Sigmoid colon (tissue), 7 donors: ENCODE data around the gene YBX3. TPM values are rescaled to one million over a fixed set of nuclear protein-coding genes. Genes with fewer than 3 reads are reported as not detected.

Source experiments
- DNase-seq: peaks from one replicate; pipeline ENCODE4 v3.0.0-alpha.2; 2019
- H3K27ac ChIP-seq, 4 donors: fragments of 200-600 bp; sonication (generic); one replicate each; pipeline ENCODE4 v1.5.1; 2016 to 2019; ENCODE audit warnings: mild to moderate bottlenecking in 1 of 4
- H3K27me3 ChIP-seq, 3 donors: fragments of 200-600 bp; sonication (generic); one replicate each; pipeline ENCODE4 v1.5.1; 2019; ENCODE audit warnings: mild to moderate bottlenecking in 1 of 3
- H3K36me3 ChIP-seq, 4 donors: fragments of 200-600 bp; sonication (generic); one replicate each; pipeline ENCODE4 v1.5.1; 2016 to 2019
- H3K4me1 ChIP-seq, 4 donors: fragments of 200-600 bp; sonication (generic); one replicate each; pipeline ENCODE4 v1.5.1; 2017 to 2019
- H3K4me3 ChIP-seq, 4 donors: fragments of 200-600 bp; sonication (generic); one replicate each; pipeline ENCODE4 v1.5.1; 2017 to 2019; ENCODE audit warnings: mild to moderate bottlenecking in 2 of 4, moderate library complexity in 1 of 4
- H3K9me3 ChIP-seq, 4 donors: fragments of 200-600 bp in 3 of 4; sonication (generic) in 3 of 4; one replicate each; pipeline versions ENCODE4 v1.5.1 to v1.6.1; 2013 to 2019
- CTCF ChIP-seq, 4 experiments: fragments of 450-650 bp in 3 of 4; fragments of 200-600 bp in 1 of 4; IDR thresholded peaks; one replicate each; pipeline ENCODE4 v1.5.1; 2016 to 2019; ENCODE audit warnings: antibody characterized with exemption in 4 of 4, mild to moderate bottlenecking in 3 of 4, moderate library complexity in 2 of 4
- EP300 ChIP-seq, 4 donors: sonication (generic); formaldehyde crosslinking; IDR thresholded peaks; one replicate each; pipeline ENCODE4 v1.6.1; 2017; ENCODE audit warnings: antibody characterized with exemption in 4 of 4
- POLR2A ChIP-seq, 2 donors: fragments of 450-650 bp; IDR thresholded peaks; one replicate each; pipeline ENCODE4 v1.6.1; 2016; ENCODE audit warnings: antibody characterized with exemption in 2 of 2, mild to moderate bottlenecking in 2 of 2, moderate library complexity in 2 of 2
- POLR2AphosphoS5 ChIP-seq, 4 donors: sonication (generic); formaldehyde crosslinking; IDR thresholded peaks; one replicate each; pipeline ENCODE4 v1.6.1; 2017; ENCODE audit warnings: antibody characterized with exemption in 4 of 4
- WGBS, 2 donors: extraction: QIAGEN DNeasy Blood & Tissue Kit; methylation state at CpG; one replicate each; pipeline ENCODE4 v1.1.7; 2013; 5-methylcytosine and 5-hydroxymethylcytosine counted together
- intact Hi-C: fragments of 100-400 bp; cut with DNase I; formaldehyde crosslinking; loops from one replicate; pipeline ENCODE4 v1.15.1; 2023
- polyA plus RNA-seq, 3 donors: library from polyadenylated mRNA; stranded (reverse); fragments of 200-250 nt; gene quantifications; one replicate each; pipeline ENCODE4 v1.2.3, GENCODE V29; 2013
- total RNA-seq, 4 donors: library from RNA; depleted of rRNA; stranded (reverse); fragments of >200 nt; gene quantifications; one replicate each; pipeline ENCODE4 v1.1.0, GENCODE V29; 2016
- donor health status: healthy with polysubstance abuse.
- donor health status: Bipolar disorder and iron deficiency.
- donor health status: healthy.

Gene YBX3
- total and polyA plus RNA-seq, 7 donors = 81.8 to 596 (median 281) TPM

GRCh38 chr12:10719482-10719881 lies 3.6 kb downstream of the YBX3 start:
- Histone ChIP-seq H3K27ac (peak overlapping the region; percentile 24 to 99 (median 96)), H3K36me3 (peaks cover 0 to 21% (median 9%) of the 10 kb centered on the region in 4 donors), H3K27me3 (no peaks in the 10 kb centered on the region), H3K4me3 (peak overlapping the region in 1 of 4 donors; percentile 65), H3K4me1 (peaks cover 0 to 66% (median 60%) of the 10 kb centered on the region in 4 donors), H3K9me3 (no peaks in the 10 kb centered on the region)
- TF ChIP-seq POLR2AphosphoS5 (IDR thresholded peaks at IDR 0.05) = peak in 1 of 4 donors; percentile 5
- TF ChIP-seq POLR2A (IDR thresholded peaks at IDR 0.05) = no peak
- intact Hi-C loops = no loop called here
- DNase-seq = no peak
- 31 to 65% methylated on average over 4 of the region's 4 CpGs for WGBS, 2 donors

- 67 to 74% methylated on average over 4 of the region's 4 CpGs for WGBS, 2 donors
These were observed 4.8 kb downstream of the YBX3 start for GRCh38 chr12:10718279-10718821.

GRCh38 chr12:10717410-10717809 lies 5.7 kb downstream of the YBX3 start:
- Histone ChIP-seq H3K4me1 (peaks cover 0 to 58% (median 52%) of the 10 kb centered on the region in 4 donors), H3K9me3 (no peaks in the 10 kb centered on the region), H3K27ac (peak overlapping the region; percentile 69 to 99 (median 84)), H3K36me3 (peaks cover 7 to 41% (median 20%) of the 10 kb centered on the region in 4 donors), H3K27me3 (no peaks in the 10 kb centered on the region), H3K4me3 (peak overlapping the region in 1 of 4 donors; percentile 15)
- intact Hi-C loops = no loop called here
- TF ChIP-seq POLR2A (IDR thresholded peaks at IDR 0.05) = no peak
- no peak for TF ChIP-seq POLR2AphosphoS5 (IDR thresholded peaks at IDR 0.05)
- TF ChIP-seq EP300 (IDR thresholded peaks at IDR 0.05) = no peak
- TF ChIP-seq CTCF (IDR thresholded peaks at IDR 0.05) = no peak
- WGBS, 2 donors = 65 to 75% methylated on average over 2 of the region's 2 CpGs
- no peak for DNase-seq

More at GRCh38 chr12:10718279-10718821, 4.8 kb downstream of the YBX3 start:
- H3K36me3 ChIP-seq = peaks cover 0 to 32% (median 15%) of the 10 kb centered on the region in 4 donors
- H3K4me3 ChIP-seq = peak overlapping the region in 1 of 4 donors; percentile 6
- H3K27ac ChIP-seq = peak overlapping the region; percentile 69 to 99 (median 84)
- no peaks in the 10 kb centered on the region for H3K27me3 ChIP-seq
- intact Hi-C loops = no loop called here
- H3K4me1 ChIP-seq = peaks cover 0 to 58% (median 52%) of the 10 kb centered on the region in 4 donors
- no peak for DNase-seq
- no peaks in the 10 kb centered on the region for H3K9me3 ChIP-seq
- no peak for TF ChIP-seq CTCF (IDR thresholded peaks at IDR 0.05)
- TF ChIP-seq POLR2AphosphoS5 (IDR thresholded peaks at IDR 0.05) = peak in 2 of 4 donors; percentile 29 to 72

- TF ChIP-seq POLR2A (IDR thresholded peaks at IDR 0.05) (no peak), POLR2AphosphoS5 (IDR thresholded peaks at IDR 0.05) (peak in 3 of 4 donors; percentile 47 to 87 (median 60)), EP300 (IDR thresholded peaks at IDR 0.05) (no peak)
- peak overlapping the region in 1 of 4 donors; percentile 15 for H3K4me3 ChIP-seq
- 23 to 51% methylated on average over 6 of the region's 6 CpGs for WGBS, 2 donors
- H3K27me3 ChIP-seq = no peaks in the 10 kb centered on the region
- peak overlapping the region; percentile 69 to 99 (median 84) for H3K27ac ChIP-seq
- H3K4me1 ChIP-seq = peaks cover 0 to 58% (median 52%) of the 10 kb centered on the region in 4 donors
- H3K9me3 ChIP-seq = no peaks in the 10 kb centered on the region
- H3K36me3 ChIP-seq = peaks cover 11 to 47% (median 26%) of the 10 kb centered on the region in 4 donors
- intact Hi-C loops = no loop called here
- peak; percentile 90 for DNase-seq
These were observed 6.3 kb downstream of the YBX3 start for GRCh38 chr12:10716704-10717315.

- WGBS, 2 donors = 70 to 72% methylated on average over 4 of the region's 4 CpGs
- TF ChIP-seq CTCF (IDR thresholded peaks at IDR 0.05) (no peak), POLR2AphosphoS5 (IDR thresholded peaks at IDR 0.05) (no peak)
- H3K4me1 ChIP-seq = peaks cover 0 to 54% (median 52%) of the 10 kb centered on the region in 4 donors
- intact Hi-C loops = no loop called here
- no peak for DNase-seq
- no peaks in the 10 kb centered on the region for H3K27me3 ChIP-seq
- H3K4me3 ChIP-seq = peak overlapping the region in 1 of 4 donors; percentile 15
- H3K27ac ChIP-seq = peak overlapping the region; percentile 69 to 99 (median 84)
- peaks cover 11 to 53% (median 30%) of the 10 kb centered on the region in 4 donors for H3K36me3 ChIP-seq
- no peaks in the 10 kb centered on the region for H3K9me3 ChIP-seq
These were observed 6.8 kb downstream of the YBX3 start for GRCh38 chr12:10716277-10716676.
